ENCODE results near the gene IL1R2.

DNA sequence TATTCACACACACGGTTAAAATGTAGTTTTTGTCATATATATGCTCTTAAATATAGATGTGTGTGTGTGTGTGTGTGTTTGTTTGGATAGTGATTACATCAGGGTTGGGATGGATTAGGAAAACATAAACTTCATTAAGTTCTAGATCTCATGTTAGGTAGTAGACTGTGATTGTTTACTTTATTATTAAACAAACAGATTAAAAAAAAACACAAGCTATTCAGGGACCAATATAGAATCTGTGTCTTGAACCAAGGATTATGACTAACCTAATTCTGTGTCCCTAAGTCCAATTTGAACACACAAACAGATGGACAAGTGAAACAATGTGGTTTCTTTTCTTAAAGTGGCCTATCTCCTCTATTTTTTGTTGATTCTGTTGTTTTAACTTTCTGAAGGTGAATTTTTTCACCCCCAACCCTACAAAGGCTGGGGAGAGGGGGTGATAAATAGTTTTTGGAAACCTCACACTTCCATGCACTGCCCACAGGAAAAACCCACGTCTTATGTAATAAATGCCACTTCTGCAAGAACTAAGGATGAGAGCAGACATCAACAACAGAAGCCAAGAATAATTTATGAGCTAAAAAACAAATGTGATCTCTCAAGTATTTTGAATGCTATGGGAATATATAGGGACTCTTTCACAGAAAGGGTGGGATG lies 40.7 kb downstream of the IL1R2 start:
- TF ChIP-seq, protein P1, sequence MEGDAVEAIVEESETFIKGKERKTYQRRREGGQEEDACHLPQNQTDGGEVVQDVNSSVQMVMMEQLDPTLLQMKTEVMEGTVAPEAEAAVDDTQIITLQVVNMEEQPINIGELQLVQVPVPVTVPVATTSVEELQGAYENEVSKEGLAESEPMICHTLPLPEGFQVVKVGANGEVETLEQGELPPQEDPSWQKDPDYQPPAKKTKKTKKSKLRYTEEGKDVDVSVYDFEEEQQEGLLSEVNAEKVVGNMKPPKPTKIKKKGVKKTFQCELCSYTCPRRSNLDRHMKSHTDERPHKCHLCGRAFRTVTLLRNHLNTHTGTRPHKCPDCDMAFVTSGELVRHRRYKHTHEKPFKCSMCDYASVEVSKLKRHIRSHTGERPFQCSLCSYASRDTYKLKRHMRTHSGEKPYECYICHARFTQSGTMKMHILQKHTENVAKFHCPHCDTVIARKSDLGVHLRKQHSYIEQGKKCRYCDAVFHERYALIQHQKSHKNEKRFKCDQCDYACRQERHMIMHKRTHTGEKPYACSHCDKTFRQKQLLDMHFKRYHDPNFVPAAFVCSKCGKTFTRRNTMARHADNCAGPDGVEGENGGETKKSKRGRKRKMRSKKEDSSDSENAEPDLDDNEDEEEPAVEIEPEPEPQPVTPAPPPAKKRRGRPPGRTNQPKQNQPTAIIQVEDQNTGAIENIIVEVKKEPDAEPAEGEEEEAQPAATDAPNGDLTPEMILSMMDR (conservative IDR thresholded peaks at IDR 0.05; ENCODE audit: low read depth in 2 of 2) = no peak
- TF ChIP-seq JUNB (IDR thresholded peaks at IDR 0.05; ENCODE audit: unreplicated experiment) = no peak
- no peak for TF ChIP-seq EZH2 (IDR thresholded peaks at IDR 0.05; ENCODE audit: low read depth, unreplicated experiment)
- TF ChIP-seq NANOG (IDR thresholded peaks at IDR 0.05; ENCODE audit: borderline replicate concordance) = no peak
- TF ChIP-seq, protein P2, sequence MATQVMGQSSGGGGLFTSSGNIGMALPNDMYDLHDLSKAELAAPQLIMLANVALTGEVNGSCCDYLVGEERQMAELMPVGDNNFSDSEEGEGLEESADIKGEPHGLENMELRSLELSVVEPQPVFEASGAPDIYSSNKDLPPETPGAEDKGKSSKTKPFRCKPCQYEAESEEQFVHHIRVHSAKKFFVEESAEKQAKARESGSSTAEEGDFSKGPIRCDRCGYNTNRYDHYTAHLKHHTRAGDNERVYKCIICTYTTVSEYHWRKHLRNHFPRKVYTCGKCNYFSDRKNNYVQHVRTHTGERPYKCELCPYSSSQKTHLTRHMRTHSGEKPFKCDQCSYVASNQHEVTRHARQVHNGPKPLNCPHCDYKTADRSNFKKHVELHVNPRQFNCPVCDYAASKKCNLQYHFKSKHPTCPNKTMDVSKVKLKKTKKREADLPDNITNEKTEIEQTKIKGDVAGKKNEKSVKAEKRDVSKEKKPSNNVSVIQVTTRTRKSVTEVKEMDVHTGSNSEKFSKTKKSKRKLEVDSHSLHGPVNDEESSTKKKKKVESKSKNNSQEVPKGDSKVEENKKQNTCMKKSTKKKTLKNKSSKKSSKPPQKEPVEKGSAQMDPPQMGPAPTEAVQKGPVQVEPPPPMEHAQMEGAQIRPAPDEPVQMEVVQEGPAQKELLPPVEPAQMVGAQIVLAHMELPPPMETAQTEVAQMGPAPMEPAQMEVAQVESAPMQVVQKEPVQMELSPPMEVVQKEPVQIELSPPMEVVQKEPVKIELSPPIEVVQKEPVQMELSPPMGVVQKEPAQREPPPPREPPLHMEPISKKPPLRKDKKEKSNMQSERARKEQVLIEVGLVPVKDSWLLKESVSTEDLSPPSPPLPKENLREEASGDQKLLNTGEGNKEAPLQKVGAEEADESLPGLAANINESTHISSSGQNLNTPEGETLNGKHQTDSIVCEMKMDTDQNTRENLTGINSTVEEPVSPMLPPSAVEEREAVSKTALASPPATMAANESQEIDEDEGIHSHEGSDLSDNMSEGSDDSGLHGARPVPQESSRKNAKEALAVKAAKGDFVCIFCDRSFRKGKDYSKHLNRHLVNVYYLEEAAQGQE (IDR thresholded peaks at IDR 0.05; ENCODE audit: unreplicated experiment) = no peak
- TF ChIP-seq POLR2AphosphoS5 (IDR thresholded peaks at IDR 0.05; ENCODE audit: low read depth) = no peak
- TF ChIP-seq STAT1 (IDR thresholded peaks at IDR 0.05; ENCODE audit: unreplicated experiment) = no peak

All from GM23338 (cell line).